ENCODE results near the gene BTNL9. TPM values are rescaled to one million over a fixed set of nuclear protein-coding genes. Genes with fewer than 3 reads are reported as not detected.
"Not testable (repeated sequence)": the region's sequence is repeated elsewhere in the genome, so short reads cannot be mapped to it uniquely, and the experiment has no call there.

Gene BTNL9
- polyA plus RNA-seq, 4 donors, result 7.0 to 12.1 (median 8.0) TPM

DNA sequence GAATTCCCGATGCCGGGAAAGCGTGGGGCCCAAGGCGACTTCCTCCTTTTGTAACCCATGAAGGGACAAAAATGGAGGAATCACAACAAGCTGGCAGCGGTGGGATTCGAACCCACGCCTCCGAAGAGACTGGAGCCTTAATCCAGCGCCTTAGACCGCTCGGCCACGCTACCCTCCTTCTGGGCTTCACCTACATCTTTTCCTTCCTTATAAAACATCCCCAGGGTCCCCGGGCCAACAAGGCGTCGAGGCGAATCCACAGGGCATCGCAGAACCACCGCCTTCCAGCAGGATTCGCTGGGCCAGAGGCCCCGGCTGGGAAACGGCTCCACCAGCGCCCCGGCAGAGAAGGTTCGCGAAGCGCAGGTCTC is 57.3 kb downstream of the BTNL9 start:
- DNase-seq (ENCODE audit: low read depth in 4 of 4, low spot score in 3 of 4), result not testable (repeated sequence)

DNA sequence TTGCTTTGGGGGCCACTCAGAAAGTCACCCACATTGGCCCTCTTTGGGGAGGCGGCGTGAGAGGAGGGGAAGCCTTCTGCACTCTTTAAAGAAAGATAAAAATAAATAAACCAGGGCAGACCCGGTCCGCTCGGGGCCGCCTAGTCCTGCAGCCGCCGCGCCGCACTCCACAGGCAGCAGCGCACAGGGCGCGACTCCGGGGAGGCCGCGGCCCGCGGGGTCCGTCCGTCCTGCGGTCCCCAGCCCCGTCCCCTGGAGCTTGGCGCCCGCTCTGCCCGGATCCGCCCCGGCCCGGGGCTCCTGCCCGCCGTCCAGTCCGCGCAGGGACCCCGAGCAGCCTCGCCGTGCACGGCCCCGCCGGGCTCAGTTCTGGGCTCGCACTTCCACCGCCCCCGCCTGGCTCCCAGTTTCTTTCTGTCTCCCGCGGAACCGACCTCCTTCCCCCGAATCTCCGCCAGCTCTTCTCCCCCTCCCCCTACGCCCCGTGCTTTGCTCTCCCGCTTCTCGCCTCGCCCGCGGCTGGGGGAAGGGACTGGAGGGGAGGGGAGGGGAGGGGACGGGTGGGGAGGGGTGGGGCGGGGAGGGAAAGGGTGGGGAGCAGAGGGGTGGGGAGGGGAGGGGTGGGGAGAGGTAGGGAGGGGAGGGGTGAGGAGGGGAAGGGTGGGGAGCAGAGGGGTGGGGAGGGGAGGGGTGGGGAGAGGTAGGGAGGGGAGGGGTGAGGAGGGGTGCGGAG is 57.9 kb downstream of the BTNL9 start:
- DNase-seq (ENCODE audit: low read depth in 4 of 4, low spot score in 3 of 4), result not testable (repeated sequence)

DNA sequence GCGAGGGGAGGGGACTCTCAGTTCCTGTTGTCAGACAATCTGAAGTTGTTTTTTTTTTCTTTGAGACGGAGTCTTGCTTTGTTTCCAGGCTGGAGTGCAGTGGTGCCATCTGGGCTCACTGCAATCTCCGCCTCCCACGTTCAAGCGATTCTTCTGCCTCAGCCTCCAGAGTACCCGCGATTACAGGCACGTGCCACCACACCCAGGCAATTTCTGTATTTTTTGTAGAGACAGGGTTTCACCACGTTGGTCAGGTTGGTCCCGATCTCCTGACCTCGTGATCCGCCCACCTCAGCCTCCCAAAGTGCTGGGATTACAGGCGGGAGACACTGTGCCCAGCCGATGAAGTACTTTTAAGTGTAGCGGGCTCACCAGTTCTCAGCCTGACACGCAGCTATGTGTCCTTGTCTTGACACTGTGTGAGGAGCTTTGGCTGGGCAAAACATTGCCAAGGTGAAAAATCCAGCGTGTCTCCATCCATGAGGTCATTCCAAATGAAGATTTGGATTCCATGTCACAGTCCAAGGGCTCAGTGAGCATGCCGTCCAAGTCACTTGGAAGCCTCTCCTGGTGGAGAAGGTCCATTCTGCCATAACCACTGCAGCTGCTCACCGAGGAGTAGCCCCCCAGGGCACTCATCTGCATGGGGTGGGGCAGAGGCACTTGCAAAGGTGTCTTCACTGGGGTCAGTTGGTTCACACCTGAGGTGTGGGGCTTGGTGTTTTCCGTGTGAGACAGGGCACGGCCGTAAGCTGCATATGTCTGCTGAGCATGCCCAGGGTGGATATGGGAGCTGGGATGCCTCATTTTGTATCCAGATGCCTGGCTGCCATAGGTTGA is 58.9 kb downstream of the BTNL9 start:
- no peak for DNase-seq (ENCODE audit: low read depth in 4 of 4, low spot score in 3 of 4)

DNA sequence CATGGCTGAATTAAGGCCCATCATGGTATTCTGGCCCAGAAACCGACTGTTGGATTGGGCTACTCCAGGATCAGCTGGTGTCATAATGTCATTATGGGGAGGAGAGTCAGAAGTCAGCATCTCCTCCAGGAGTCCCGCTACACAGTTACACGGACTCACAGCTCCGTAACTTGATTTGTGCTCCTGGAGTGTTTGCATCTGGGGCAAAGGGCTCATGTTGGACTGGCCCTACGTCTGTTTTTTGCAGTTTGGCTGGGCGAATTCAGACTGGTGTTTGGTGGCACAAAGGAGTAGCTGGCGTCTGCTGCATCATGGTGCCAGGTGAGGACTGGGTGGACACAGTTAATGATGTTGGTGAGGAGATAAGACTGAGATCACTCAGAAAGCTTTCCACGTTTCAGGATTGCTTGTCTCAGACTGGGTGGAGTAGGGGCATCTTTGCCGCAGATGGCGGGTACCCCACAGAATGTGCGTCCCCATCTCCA is 59.6 kb downstream of the BTNL9 start:
- DNase-seq (ENCODE audit: low read depth in 4 of 4, low spot score in 3 of 4), result no peak

DNA sequence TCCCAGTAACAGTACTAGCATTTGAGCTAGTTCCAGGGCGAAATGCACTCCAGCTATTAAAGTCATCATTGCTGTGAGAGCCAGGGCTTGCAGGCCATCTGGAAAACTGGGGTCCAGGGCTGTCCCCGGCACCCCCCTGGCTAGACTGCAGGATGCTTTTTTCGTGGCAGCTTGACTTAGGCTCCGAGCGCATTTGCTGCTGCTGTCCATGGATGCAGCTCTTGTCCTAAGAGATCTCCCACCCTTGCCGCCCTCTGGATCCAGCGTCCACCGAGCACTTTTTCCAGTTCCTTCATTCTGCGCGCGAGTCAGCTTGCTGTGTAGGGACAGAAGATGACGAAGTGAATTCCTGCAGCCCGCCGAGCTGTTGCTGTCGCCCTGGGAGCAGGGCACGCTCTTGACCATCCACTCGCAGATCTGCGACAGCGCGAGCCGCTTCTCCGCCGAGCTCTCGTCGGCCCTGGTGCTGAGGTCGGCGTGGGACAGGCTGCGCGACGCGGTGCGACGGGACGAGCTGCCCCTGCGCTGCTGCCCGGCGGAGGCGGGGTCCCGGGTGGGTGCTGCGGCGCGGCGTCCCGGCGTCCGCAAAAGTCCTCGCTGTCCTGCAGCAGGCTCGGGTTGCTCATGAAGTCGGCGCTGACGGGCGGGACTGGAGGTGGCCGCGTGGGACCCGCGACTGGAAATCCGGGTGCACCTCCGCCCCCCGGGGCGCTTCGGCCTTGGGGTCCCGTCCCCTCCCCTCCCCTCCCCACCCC is 60.2 kb downstream of the BTNL9 start:
- no peak for DNase-seq (ENCODE audit: low read depth in 4 of 4, low spot score in 3 of 4)

DNA sequence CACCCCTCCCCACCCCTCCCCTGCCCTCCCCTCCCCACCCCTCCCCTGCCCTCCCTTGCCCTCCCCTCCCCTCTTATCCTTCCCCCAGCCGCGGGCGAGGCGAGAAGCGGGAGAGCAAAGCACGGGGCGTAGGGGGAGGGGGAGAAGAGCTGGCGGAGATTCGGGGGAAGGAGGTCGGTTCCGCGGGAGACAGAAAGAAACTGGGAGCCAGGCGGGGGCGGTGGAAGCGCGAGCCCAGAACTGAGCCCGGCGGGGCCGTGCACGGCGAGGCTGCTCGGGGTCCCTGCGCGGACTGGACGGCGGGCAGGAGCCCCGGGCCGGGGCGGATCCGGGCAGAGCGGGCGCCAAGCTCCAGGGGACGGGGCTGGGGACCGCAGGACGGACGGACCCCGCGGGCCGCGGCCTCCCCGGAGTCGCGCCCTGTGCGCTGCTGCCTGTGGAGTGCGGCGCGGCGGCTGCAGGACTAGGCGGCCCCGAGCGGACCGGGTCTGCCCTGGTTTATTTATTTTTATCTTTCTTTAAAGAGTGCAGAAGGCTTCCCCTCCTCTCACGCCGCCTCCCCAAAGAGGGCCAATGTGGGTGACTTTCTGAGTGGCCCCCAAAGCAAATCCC is 61.1 kb downstream of the BTNL9 start:
- not testable (repeated sequence) for DNase-seq (ENCODE audit: low read depth in 4 of 4, low spot score in 3 of 4)

DNA sequence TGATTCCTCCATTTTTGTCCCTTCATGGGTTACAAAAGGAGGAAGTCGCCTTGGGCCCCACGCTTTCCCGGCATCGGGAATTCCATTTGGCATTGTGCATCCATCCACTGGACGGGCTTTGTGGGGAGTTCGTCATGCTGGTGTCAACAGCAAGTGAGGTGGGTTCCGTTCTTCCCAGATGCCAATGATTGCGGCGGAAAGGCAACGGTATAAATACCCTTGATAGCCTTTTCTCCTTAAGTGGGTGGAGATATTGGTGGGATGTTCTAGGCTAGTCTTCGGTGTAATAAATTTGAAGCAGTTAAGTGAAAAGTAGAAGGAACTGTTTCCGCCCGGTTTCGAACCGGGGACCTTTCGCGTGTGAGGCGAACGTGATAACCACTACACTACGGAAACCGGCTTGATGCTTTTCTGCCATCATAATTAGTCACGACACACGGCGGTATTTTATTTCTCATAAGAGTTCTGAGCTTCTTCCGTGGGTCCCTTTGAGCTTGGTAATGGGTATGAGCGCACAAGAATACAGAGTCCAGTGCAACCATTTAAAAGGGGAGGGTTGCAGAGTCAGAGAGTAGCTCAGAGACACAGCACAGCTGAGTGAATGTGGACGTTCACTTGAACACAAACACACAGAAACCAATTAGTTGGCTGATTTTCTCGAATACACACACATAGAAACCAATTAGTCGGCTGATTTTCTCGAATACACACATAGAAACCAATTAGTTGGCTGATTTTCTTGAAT is 62.0 kb downstream of the BTNL9 start:
- DNase-seq (ENCODE audit: low read depth in 4 of 4, low spot score in 3 of 4), result not testable (repeated sequence)

DNA sequence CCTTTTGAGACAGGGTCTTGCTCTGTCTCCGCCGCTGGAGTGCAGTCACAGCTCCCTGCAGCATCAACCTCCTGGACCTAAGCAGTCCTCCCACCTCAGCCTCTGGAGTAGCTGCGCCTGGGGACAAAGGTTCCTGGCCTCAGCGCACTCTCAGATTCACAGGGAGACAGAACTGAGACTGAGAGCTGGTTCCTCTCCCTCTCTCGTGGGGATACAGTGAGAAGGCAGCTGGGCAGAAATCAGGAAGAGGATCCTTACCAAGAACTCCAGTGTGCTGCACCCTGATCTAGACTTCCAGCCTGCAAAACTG is 64.1 kb downstream of the BTNL9 start:
- not testable (repeated sequence) for DNase-seq (ENCODE audit: low read depth in 4 of 4, low spot score in 3 of 4)

DNA sequence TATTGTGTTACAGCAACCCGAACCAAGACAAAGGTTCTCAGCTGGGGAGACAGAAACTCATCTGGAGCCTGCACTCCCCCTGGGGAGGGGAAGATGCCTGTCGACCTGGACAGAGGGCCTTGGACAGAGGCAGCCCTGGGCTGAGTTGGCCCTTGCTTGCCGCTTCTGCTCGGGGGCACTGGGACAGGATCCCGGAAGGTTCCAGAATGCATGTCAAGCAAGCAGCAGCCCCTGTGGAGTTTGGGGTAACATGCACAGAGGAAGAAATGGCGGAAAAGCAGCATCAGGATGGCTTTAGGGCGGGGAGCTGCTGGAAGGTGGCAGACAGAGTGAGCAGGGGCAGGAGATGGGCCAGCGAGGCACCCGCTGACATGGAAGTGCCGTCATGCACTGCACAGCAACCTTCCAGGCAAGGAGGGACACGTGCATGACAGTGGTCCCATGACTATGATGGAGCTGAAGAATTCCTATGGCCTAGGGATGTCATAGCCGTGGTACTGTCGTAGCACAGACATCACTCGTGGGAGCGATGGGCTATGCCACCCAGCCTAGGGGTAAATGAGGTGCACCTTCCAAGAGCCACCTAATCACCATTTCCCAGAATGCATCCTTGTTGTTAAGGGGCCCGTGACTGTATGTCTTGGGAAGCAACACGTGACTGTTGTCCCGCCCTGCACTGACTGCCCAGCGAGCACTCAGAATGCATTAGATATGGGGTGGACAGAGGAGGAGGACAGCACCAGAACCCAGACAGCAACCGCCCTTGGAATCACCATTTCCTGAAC is 64.7 kb downstream of the BTNL9 start:
- not testable (repeated sequence) for DNase-seq (ENCODE audit: low read depth in 4 of 4, low spot score in 3 of 4)

DNA sequence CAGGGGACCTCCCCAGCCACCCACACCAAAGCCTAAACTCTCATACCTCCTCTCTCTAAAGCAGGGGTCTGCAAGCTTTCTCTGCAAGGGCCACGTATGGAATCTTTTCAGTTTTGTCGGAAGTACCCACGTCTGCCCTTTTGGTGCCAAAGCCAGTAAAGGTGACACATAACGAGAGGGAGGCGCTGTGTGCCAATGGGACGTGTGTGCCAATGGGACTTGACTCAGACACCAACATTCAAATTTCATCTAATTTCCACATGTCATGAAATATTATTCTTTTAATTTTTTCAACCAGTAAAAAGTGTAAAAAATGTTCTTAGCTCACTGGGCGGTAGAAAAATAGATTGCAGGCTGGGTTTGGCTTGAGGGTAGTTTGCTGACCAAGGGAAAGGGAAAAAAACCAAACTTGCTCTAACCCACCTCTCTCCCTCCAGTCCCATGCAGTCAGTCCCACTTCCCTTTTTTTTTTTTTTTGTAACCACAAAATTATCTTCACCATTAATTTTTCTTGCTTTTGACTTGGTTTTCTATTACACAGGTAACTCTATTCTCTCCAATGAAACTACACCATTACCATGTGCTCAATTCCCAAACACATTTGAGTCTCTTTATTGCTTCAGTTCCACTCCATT is 65.4 kb downstream of the BTNL9 start:
- no peak for DNase-seq (ENCODE audit: low read depth in 4 of 4, low spot score in 3 of 4)

DNA sequence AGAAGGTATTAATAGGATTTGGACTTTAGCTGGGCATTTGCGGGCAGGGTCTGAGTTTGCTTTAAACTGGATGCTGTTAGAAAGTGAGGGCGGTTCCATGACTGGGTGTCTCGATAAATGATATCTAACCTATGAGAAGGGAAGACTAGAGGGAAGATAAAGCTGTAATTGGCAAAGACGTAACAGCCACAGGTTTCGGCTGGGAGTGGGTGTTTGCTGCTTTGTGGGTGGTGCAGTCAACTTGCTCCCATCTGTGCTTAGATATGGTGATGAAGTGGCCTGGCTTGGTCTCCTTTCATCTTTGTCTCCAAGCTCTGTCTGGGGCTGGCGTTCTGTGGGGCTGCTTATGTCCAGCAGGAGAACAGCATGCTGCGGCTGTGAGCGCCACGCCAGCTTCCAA is 67.6 kb downstream of the BTNL9 start:
- DNase-seq (ENCODE audit: low read depth in 4 of 4, low spot score in 3 of 4), result no peak

DNA sequence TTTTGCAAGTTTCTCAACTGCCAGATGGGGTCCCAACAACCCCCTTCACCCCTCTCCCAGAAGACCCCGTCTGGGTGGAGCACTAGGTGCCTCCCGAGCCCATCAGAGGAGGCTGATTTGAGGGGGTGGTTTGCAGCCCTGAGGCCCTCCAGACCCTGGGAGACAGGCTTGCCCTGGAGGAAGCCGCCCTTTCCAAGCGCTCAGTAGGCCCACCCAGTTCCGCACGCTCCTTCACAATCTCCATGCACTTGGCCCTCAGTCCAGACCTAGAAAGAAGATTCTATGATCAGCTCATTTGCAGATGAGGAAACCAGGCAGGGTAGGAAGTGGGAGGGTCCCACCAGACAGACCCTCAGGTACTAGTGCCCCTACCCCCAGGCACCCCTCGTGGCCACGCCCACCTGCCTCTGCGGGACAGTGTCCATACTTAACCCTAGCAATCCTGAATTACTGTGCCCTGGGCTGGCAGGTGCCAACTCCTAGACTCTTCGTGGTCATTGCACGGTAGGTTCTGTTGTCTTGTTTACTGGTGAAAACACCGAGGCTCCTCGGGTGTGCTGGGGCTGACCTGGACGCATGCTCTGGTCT is 68.6 kb downstream of the BTNL9 start:
- no peak for DNase-seq (ENCODE audit: low read depth in 4 of 4, low spot score in 3 of 4)

DNA sequence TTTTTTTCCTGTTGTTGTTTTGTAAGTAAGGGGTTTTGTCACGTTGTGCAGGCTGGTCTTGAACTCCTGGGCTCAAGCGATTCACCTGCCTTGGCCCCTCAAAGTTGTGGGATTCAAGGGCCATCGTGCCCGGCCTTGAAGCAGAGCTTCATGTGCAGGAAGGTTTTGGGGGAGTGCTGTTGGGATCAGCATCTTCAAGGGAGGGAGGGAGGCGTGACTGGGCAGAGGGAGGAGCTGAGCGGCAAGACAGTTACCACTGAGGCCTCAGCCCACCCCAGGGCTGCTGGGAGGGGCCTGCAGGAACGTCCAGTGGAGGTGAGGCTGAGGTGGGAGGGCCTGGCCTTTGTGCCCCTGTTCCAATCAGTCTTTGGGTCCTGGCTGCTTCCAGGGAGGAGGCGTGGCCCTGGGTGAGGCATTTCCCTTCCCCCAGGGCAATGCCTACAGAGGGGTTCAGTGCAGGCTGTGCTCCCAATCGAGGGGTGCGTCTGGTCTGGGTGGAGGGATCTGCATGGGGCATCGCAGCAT is 69.5 kb downstream of the BTNL9 start:
- DNase-seq (ENCODE audit: low read depth in 4 of 4, low spot score in 3 of 4), result no peak

DNA sequence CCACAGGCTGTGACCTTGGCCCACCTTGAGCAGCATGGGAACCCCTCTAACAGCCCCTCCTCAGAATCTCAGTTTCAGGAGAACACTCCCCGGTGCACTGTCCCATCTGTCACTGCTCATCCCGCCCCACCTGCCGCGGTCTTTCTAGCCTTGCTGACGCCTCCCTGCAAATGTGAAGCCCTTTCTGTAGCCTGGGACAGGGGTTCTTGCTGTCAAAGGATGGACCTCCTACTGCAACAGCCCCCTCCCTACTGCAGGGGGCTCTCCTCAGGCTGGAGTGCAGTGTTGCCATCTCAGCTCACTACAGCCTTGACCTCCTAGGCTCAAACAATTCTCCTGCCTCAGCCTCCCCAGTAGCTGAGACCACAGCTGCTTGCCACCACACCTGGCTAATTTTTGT is 70.9 kb downstream of the BTNL9 start:
- no peak for DNase-seq (ENCODE audit: low read depth in 4 of 4, low spot score in 3 of 4)

All from right renal pelvis (tissue), 4 donors.